GM18858 (cell line): ENCODE data around the gene ADAMTS12.

Experiments used
- ATAC-seq: cut with Tn5 transposase; IDR thresholded peaks from one replicate; pipeline ENCODE4 v1.9.1; 2021; ENCODE audit not compliant: unreplicated experiment

ADAMTS12 gene, protein sequence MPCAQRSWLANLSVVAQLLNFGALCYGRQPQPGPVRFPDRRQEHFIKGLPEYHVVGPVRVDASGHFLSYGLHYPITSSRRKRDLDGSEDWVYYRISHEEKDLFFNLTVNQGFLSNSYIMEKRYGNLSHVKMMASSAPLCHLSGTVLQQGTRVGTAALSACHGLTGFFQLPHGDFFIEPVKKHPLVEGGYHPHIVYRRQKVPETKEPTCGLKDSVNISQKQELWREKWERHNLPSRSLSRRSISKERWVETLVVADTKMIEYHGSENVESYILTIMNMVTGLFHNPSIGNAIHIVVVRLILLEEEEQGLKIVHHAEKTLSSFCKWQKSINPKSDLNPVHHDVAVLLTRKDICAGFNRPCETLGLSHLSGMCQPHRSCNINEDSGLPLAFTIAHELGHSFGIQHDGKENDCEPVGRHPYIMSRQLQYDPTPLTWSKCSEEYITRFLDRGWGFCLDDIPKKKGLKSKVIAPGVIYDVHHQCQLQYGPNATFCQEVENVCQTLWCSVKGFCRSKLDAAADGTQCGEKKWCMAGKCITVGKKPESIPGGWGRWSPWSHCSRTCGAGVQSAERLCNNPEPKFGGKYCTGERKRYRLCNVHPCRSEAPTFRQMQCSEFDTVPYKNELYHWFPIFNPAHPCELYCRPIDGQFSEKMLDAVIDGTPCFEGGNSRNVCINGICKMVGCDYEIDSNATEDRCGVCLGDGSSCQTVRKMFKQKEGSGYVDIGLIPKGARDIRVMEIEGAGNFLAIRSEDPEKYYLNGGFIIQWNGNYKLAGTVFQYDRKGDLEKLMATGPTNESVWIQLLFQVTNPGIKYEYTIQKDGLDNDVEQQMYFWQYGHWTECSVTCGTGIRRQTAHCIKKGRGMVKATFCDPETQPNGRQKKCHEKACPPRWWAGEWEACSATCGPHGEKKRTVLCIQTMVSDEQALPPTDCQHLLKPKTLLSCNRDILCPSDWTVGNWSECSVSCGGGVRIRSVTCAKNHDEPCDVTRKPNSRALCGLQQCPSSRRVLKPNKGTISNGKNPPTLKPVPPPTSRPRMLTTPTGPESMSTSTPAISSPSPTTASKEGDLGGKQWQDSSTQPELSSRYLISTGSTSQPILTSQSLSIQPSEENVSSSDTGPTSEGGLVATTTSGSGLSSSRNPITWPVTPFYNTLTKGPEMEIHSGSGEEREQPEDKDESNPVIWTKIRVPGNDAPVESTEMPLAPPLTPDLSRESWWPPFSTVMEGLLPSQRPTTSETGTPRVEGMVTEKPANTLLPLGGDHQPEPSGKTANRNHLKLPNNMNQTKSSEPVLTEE (N-terminal part only)

DNA sequence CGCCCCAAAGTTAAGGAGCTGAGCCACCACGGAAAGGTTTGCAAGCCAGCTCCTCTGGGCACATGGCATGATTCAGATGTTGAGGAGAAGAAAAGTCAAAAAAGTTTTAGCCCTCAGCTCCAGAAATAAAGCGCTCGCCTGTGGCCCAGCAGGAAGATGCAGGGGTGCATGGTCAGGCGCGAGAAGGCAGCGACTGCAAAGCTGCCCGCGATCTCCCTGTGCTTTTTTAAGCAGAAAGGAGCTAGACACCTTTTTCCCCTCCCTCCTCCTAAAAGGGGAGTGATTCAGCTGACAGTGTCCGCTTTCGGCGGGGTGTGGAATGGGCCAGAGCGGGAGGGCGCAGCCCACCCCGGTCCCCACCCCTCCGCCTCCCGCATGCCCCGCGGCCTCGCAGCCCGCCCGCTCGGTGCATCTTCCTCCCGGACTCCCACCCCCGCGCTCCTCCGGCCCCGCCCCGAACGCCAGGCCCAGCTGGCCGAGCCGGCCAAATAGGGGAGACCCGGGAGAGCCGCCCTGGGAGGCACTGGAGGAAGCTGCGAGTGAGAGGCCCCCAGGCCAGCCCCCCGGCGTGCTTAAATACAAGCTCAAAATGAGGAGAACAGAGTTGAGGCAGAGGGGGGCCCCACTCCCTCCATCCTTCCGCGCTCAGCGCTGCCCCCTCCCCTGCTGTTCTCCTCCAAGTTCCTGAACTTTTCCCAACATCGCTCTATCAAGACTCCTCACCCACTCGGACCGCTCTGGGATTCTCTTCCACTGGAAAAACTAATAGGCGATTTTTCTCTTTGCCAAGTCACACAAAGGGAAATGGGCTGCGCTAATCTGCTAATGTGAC is at the start of gene ADAMTS12:
Gene ADAMTS12 (minus strand): TSS at position 203 of the 832 bp plus-strand sequence. CDS start 134 bp downstream, at position 69.
- no peak for ATAC-seq

DNA sequence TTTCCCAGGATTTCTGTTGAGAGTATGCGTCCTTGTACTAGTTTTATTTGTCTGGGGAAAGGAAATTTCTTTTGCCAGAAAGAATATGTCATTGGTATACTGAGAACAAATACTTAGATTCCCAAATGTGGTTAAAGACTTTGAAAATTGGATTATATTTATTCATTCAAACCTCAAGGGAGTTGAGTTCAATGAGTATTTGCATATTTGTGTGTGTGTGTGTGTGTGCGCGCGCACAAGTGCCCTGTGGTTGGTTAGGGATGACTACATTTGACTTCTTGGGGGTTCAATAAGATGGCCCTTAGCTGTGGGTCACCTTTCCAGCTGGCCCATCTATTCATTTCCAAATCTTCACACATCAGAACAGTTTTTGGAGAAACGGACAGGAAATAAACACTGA is 49.3 kb upstream of the ADAMTS12 start:
- no peak for ATAC-seq

DNA sequence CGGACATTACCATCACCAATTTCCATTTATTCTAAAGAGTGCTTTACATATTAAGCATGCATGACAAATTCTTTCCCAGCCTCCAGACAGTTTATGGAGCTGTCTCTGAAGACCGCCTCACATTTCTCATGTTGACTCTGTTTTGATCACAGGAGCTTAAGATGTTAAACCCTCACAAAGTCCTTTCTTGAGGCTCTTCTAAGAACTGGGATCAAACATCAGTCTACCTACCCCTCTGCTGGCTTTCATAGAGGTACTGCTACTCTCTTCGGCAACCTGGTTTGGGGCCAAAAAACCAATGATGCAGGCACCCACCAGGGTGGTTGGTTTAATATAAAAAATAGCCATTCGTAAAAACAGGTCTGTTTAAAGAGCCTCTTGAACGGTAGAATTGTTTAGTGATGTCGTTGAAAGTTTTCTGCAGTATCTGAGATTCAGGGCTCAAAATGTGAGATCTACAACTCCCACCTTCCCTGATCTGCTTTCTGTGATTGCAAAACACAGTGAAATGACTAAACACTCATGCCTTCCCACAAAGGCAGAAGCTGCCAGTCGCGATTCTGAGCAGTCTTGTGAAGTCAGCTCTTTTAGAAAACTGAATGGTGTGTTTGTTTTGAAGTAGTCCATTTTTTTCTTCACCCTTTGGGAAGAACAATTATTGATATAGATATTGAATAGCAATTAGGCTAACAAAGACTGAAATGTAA is 47.9 kb upstream of the ADAMTS12 start:
- ATAC-seq = no peak

DNA sequence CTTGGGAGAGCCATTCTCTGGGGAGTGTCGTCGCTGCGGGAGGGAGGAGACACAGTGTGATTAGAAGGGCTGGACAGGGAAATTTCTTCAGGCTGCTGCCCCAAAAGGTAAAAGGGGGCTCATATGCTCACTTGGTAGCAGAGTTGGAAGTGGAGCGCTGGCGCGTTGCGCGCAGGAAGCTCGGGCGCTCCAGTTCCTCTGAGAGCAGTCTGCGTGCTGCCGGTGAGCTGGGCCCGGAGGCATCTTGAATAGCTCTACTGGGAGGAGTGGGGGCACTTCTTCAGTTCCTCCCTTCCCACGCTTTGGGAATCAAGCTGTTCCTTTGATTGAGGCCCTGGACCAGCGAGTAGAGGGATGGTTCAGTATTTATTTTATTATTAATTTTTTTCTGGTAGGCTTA is 47.1 kb upstream of the ADAMTS12 start:
- ATAC-seq = no peak

DNA sequence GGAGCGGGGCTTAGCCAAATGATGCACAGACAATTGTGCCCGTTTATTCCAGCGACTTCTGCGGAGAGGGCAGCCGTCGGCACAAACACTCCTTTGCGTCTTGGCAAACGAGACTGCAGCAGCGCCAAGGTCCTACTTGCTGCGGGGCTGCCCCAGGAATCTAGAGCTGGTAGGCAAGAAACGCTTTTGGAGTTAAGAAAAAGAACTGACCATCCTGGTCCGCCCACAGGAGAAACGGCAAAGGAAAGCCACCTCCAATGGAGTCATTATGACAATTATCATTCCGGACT is 46.7 kb upstream of the ADAMTS12 start:
- no peak for ATAC-seq

DNA sequence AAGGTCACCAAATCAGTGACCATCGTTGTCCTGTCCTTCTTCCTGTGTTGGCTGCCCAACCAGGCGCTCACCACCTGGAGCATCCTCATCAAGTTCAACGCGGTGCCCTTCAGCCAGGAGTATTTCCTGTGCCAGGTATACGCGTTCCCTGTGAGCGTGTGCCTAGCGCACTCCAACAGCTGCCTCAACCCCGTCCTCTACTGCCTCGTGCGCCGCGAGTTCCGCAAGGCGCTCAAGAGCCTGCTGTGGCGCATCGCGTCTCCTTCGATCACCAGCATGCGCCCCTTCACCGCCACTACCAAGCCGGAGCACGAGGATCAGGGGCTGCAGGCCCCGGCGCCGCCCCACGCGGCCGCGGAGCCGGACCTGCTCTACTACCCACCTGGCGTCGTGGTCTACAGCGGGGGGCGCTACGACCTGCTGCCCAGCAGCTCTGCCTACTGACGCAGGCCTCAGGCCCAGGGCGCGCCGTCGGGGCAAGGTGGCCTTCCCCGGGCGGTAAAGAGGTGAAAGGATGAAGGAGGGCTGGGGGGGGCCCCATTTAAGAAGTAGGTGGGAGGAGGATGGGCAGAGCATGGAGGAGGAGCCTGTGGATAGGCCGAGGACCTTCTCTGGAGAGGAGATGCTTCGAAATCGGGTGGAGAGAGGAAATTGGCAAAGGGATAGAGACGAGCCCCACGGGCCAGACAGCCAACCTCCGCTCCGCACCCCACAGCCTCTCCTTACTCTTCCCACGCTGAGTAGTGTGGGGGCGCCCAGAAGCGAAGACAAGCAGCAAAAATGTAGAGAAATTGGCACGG is 46.1 kb upstream of the ADAMTS12 start:
- ATAC-seq = no peak

DNA sequence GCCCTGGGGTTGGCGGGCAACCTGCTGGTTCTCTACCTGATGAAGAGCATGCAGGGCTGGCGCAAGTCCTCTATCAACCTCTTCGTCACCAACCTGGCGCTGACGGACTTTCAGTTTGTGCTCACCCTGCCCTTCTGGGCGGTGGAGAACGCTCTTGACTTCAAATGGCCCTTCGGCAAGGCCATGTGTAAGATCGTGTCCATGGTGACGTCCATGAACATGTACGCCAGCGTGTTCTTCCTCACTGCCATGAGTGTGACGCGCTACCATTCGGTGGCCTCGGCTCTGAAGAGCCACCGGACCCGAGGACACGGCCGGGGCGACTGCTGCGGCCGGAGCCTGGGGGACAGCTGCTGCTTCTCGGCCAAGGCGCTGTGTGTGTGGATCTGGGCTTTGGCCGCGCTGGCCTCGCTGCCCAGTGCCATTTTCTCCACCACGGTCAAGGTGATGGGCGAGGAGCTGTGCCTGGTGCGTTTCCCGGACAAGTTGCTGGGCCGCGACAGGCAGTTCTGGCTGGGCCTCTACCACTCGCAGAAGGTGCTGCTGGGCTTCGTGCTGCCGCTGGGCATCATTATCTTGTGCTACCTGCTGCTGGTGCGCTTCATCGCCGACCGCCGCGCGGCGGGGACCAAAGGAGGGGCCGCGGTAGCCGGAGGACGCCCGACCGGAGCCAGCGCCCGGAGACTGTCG is 45.4 kb upstream of the ADAMTS12 start:
- ATAC-seq = no peak

DNA sequence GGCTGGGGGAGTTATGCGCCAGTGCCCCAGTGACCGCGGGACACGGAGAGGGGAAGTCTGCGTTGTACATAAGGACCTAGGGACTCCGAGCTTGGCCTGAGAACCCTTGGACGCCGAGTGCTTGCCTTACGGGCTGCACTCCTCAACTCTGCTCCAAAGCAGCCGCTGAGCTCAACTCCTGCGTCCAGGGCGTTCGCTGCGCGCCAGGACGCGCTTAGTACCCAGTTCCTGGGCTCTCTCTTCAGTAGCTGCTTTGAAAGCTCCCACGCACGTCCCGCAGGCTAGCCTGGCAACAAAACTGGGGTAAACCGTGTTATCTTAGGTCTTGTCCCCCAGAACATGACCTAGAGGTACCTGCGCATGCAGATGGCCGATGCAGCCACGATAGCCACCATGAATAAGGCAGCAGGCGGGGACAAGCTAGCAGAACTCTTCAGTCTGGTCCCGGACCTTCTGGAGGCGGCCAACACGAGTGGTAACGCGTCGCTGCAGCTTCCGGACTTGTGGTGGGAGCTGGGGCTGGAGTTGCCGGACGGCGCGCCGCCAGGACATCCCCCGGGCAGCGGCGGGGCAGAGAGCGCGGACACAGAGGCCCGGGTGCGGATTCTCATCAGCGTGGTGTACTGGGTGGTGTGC is 44.7 kb upstream of the ADAMTS12 start, which contains the start of gene RXFP3:
Gene RXFP3 (plus strand): TSS at position 6 of the 636 bp plus-strand sequence. CDS start 355 bp downstream, at position 361.
- ATAC-seq = no peak

DNA sequence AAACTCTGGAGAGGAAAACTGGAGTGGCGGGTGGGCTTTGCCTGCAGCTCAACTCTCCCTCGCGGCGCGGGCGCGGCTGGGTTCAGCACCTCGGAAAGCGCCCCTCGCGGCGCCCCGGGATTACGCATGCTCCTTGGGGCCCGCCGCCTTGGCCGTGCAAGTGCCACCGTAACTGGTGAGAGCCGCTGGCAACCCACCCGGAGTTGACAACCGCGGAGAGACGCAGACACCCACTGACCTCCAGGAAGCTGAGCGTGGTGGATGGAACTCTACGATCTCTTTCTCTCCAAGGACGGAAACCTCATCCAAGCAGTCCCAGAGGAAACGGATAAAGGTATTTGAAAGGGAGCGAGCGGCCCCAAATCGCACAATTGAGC is 44.2 kb upstream of the ADAMTS12 start:
- no peak for ATAC-seq

DNA sequence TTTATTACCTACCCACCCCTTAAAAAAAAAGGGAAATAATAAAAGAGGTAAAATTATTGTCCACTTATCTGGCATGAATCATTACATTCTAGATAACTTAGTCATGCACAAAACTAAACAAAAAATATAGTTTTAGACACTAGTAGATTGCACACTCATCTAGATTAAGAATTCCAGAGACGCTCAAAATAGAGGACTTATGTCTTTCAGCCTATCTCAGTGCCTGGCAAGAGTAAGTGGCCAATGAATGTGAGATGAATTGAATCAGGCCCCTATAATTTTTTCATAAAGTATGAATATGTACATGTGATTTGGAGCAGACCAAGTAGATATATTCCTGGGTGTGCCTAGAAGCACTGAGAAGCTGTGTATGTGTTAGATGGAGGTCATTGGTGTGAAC is 42.4 kb upstream of the ADAMTS12 start:
- ATAC-seq = peak; percentile 14

DNA sequence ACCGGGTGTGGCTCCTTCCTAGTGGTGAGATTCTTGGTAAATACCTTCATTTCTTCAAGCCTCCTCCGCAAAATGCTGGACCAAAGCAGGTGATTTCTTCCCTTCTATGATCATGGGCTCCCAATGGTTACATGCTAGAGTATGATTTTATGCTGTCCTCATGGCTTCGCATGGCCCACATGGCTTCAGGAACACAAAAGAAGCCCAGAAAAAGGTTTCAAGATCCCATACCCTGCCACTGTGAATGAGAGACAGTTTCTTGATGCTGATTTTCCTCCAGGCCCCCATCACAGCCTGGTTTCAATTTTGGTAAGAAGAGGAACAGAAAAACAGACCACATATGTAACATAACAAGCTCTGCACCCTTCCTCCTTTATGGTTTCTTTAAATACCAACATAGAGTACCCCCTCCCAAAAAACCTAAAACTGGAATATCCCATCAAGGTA is 42.0 kb upstream of the ADAMTS12 start:
- peak; percentile 82 for ATAC-seq

DNA sequence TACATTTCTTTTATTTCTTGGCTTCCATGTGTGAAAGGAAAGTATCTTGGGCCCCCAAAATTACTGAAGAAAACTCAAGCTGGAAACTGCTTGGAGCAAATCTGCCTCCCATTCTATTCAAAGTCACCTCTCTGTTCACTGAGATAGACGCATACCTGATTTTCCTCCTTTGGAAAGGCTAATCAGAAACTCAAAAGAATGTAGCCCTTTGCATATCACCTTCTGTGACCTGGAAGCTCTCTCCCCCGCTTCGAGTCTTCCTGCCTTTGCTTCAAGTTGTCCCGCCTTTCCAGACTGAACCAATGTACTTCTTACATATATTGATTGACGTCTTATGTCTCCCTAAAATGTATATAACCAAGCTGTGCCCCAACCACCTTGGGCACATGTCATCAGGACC is 39.3 kb upstream of the ADAMTS12 start:
- ATAC-seq = no peak

DNA sequence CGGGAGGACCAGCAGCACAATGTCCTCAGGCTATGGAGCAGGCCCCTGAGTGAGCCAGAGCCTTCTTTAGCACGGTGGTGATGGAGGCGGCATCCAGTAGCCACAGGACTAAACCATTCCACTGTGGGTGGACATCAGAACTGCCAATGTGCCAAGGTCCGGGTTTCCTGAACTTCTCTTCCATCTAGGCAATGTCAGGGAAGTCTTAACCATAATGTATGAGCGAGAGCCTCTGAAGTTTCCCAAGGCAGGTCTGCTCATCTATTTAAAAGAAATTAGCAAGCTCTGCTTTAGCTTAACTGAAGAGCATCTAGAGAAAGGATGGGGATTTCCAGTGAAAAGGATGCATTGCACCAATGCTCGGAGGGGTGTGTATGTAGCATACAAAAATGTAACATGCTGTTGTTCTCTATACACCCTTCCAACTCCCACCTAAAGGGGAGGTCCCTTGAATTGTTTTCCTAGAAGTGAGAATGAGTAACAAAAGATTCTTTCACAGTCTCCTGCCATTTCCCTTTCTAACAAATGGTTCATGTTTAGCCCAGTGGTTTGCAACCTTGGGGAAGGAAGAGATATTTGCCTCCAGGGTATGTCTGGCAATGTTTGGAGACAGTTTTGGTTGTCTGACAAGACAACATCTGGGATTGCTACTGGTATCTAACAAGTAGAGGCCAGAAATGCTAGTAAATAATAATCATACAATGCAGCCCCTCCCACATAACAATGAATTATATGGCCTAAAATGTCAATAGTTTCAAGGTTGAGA is 38.3 kb upstream of the ADAMTS12 start:
- ATAC-seq = no peak

DNA sequence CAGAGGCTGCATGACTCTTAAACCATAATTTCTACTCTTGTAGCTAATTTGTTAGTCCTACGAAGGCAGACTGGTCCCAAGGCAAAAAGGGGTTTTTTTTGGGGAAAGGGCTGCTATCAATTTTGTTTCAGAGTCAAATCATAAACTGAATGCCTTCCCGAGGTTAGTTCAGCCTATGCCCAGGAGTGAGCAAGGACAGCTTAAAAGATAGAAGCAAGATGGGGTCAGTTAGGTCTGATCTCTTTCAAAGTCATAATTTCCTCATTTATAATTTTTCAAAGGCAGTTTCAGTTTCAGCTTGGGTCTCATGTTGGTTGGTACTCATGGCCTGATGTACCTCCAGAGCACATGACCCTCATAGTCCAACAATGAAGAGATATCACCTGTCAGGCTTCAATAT is 36.5 kb upstream of the ADAMTS12 start:
- ATAC-seq = no peak

DNA sequence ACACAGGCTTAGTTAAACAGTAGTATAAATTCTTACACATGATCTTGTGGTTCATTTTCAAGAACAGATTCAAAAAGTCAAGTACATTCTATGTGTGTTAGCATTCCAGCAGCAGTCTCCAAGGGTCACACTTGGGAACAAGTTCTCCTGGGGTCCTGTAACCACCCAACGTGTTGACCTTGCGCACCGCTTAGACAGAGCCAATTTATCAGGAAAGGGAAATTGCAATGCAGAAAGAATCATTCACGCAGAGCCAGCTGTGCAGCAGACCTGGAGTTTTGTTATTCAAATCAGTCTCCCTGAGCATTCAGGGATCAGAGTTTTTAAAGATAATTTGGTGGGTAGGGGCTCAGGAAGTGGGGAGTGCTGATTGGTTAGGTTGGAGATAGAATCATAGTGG is 35.9 kb upstream of the ADAMTS12 start:
- no peak for ATAC-seq

DNA sequence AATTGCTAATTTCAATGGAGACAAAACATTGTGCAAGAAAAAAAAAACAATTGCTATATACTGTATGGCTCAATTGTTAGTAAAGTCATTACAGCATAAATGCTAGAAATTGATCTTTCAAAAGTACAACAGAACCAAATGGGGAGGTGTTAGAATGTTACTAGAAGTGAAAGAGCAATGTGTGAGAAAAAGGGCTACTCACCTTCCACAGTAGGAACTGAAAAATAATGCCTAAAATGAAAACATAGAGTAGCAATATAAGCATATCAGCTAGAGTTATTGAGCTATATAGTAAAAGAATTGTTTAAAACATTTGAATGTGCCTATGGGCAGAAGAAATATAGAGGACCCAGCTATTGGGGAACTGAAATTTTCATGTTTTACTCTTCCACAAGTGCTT is 33.5 kb upstream of the ADAMTS12 start:
- ATAC-seq = no peak

DNA sequence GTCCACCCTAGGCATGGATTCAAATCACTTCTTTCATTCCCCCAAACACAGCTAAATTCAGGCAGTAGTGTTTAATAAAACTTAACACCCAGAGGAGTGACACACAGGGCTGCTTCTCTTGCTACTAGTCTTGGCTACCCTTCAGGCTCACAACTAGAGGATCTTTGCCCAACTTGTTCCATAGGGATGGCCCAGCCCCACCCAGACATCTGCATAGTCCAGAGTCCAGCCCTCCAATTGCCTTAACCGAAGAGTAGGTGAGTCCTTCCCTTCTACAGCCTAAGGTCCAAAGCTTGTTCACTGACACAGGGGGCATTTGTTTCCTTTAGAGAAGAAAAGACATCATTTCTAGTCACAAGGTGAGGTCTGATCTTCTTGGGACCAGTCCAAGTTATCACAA is 29.2 kb upstream of the ADAMTS12 start:
- ATAC-seq = no peak
